GM12878 (cell line): ENCODE measurements around the gene ANGPTL2. TPM values are rescaled to one million over a fixed set of nuclear protein-coding genes. Genes with fewer than 3 reads are reported as not detected.

ENCODE experiments used
- ATAC-seq: fragments of 200-7000 bp; cut with Tn5 transposase; 3 replicates; pipeline ENCODE4 v1.9.1; 2020; ENCODE audit warnings: mild to moderate bottlenecking, moderate library complexity
- BruUV-seq: library from RNA; stranded (reverse); fragments of 400-500 nt; replicated peaks from 2 replicates; lab custom pipeline; 2021; lab: Mats Ljungman, UMichigan
- CTCF ChIA-PET: fragments of 300-600 bp; sonication (Branson Sonifier 250); formaldehyde crosslinking; extraction: SDS; loops from one replicate; lab custom pipeline; 2021; ENCODE audit warnings: inconsistent platforms; lab: Yijun Ruan, JAX
- POLR2A ChIA-PET: fragments of 350-600 bp; formaldehyde crosslinking; extraction: SDS; loops from one replicate; lab custom pipeline; 2021; ENCODE audit warnings: inconsistent platforms; lab: Charles Lee
- RAD21 ChIA-PET: fragments of 300-600 bp; sonication (Branson Sonifier 250); formaldehyde crosslinking; loops from one replicate; lab custom pipeline; 2023; ENCODE audit warnings: antibody characterized with exemption; ENCODE audit not compliant: unreplicated experiment; lab: Charles Lee
- SMC1A ChIA-PET: fragments of 300-600 bp; sonication (Branson Sonifier 250); formaldehyde crosslinking; loops from one replicate; lab custom pipeline; 2023; ENCODE audit not compliant: unreplicated experiment, uncharacterized antibody; lab: Charles Lee
- DNase-seq: peaks from one replicate; pipeline ENCODE4 v3.0.0-alpha.2; 2011; ENCODE audit warnings: low read depth, low spot score
- FAIRE-seq: peaks from 3 replicates; lab custom pipeline; 2011; peaks lifted over from hg19 to GRCh38; lab: Jason Lieb, UNC
- H2AFZ ChIP-seq: 2 replicates; pipeline ENCODE4 v1.6.0; 2011; ENCODE audit warnings: low read depth, low read length, control low read depth; ENCODE audit not compliant: control insufficient read depth
- H3K27ac ChIP-seq: 2 replicates; pipeline ENCODE4 v1.5.1; 2011; ENCODE audit warnings: control low read depth; ENCODE audit not compliant: control insufficient read depth, insufficient read depth
- H3K27me3 ChIP-seq, 2 experiments: replicated peaks in 1 of 2; 2 replicates each; pipeline versions ENCODE4 v1.6.0 to v1.6.1; 2011; ENCODE audit warnings: low read length in 1 of 2; ENCODE audit not compliant: control insufficient read depth in 2 of 2, insufficient read depth in 2 of 2
- H3K36me3 ChIP-seq, 2 experiments: 2 replicates each; pipeline ENCODE4 v1.5.1; 2011; ENCODE audit warnings: low read length in 1 of 2; ENCODE audit not compliant: control insufficient read depth in 2 of 2, insufficient read depth in 2 of 2
- H3K4me1 ChIP-seq: 2 replicates; pipeline ENCODE4 v1.6.1; 2011; ENCODE audit warnings: mild to moderate bottlenecking, low read length, moderate library complexity, mixed read lengths; ENCODE audit not compliant: control insufficient read depth, insufficient read depth
- H3K4me2 ChIP-seq: 2 replicates; pipeline ENCODE4 v1.6.0; 2011; ENCODE audit warnings: control low read depth; ENCODE audit not compliant: control insufficient read depth, insufficient read depth
- H3K4me3 ChIP-seq: fragments of 200-600 bp; sonication (generic); 2 replicates; pipeline ENCODE4 v1.5.1; 2016
- H3K79me2 ChIP-seq: 2 replicates; pipeline ENCODE4 v1.6.0; 2011; ENCODE audit warnings: low read length; ENCODE audit not compliant: control insufficient read depth, insufficient read depth
- H3K9ac ChIP-seq: 2 replicates; pipeline ENCODE4 v1.8.0; 2011; ENCODE audit warnings: low read length, control low read depth, mixed read lengths; ENCODE audit not compliant: control insufficient read depth, insufficient read depth
- H3K9me3 ChIP-seq: replicated peaks from 3 replicates; pipeline ENCODE4 v1.5.1; 2011; ENCODE audit warnings: mild to moderate bottlenecking, low read length; ENCODE audit not compliant: control insufficient read depth, insufficient read depth
- H4K20me1 ChIP-seq: 2 replicates; pipeline ENCODE4 v1.6.0; 2011; ENCODE audit not compliant: control insufficient read depth, insufficient read depth
- ATF2 ChIP-seq: IDR thresholded peaks from 2 replicates; pipeline ENCODE4 v1.6.1; 2012; ENCODE audit warnings: low read length, inconsistent platforms
- BHLHE40 ChIP-seq, 2 experiments: fragments of 450-650 bp in 1 of 2; IDR thresholded peaks; 2 replicates each; pipeline ENCODE4 v1.6.1; 2011 to 2017; ENCODE audit warnings: low read depth in 2 of 2, borderline replicate concordance in 1 of 2, improper control_type of control experiment in 1 of 2, low read length in 1 of 2, mild to moderate bottlenecking in 1 of 2
- CHD4 ChIP-seq: fragments of 200-600 bp; sonication (generic); IDR thresholded peaks from 2 replicates; pipeline ENCODE4 v1.6.1; 2016; ENCODE audit warnings: mild to moderate bottlenecking
- GABPA ChIP-seq: IDR thresholded peaks from 2 replicates; pipeline ENCODE4 v1.6.1; 2014; ENCODE audit warnings: antibody characterized with exemption, low read depth, mild to moderate bottlenecking, inconsistent platforms
- GATAD2B ChIP-seq: fragments of 450-650 bp; conservative IDR thresholded peaks from 2 replicates; pipeline ENCODE4 v1.6.1; 2017; ENCODE audit warnings: low read depth, mild to moderate bottlenecking, moderate library complexity
- NR2C2 ChIP-seq: IDR thresholded peaks from 2 replicates; pipeline ENCODE4 v1.6.1; 2011; ENCODE audit warnings: borderline replicate concordance, low read depth; ENCODE audit not compliant: control insufficient read depth, insufficient read length
- RB1 ChIP-seq: fragments of 450-650 bp; formaldehyde crosslinking; IDR thresholded peaks from 2 replicates; pipeline ENCODE4 v1.6.1; 2017; ENCODE audit warnings: mild to moderate bottlenecking, borderline replicate concordance
- SMAD1 ChIP-seq: fragments of 450-650 bp; IDR thresholded peaks from 2 replicates; pipeline ENCODE4 v1.6.1; 2018; ENCODE audit warnings: mild to moderate bottlenecking, low read depth; ENCODE audit not compliant: partially characterized antibody
- YBX1 ChIP-seq: fragments of 450-650 bp; IDR thresholded peaks from 2 replicates; pipeline ENCODE4 v1.6.1; 2016; ENCODE audit warnings: antibody characterized with exemption
- ZBTB33 ChIP-seq: fragments of 450-650 bp; IDR thresholded peaks from 2 replicates; pipeline ENCODE4 v1.6.1; 2017; ENCODE audit warnings: mild to moderate bottlenecking
- ZNF274 ChIP-seq: IDR thresholded peaks from one replicate; pipeline ENCODE4 v1.8.0; 2011; ENCODE audit not compliant: insufficient read length, insufficient read depth
- WGBS: methylation state at CpG from one replicate; pipeline ENCODE4 v1.1.6; 2016; ENCODE audit warnings: low lambda C conversion rate; ENCODE audit not compliant: insufficient replicate concordance, insufficient coverage; ENCODE audit errors: missing lambda C conversion rate; 5-methylcytosine and 5-hydroxymethylcytosine counted together
- in situ Hi-C: fragments of 300-500 bp; cut with MboI; formaldehyde crosslinking; loops from 9 replicates; pipeline ENCODE4 v1.14.3; 2018; ENCODE audit warnings: mixed read lengths
- intact Hi-C: fragments of 100-400 bp; cut with micrococcal nuclease; formaldehyde crosslinking; loops from one replicate; pipeline ENCODE4 v1.14.2; 2022; ENCODE audit not compliant: unreplicated experiment
- polyA plus RNA-seq, 11 experiments: library from polyadenylated mRNA; depleted of rRNA in 4 of 11; unstranded in 6 of 11; stranded (reverse) in 5 of 11; fragments of >200 nt; fragmentation: Nextera tagmentation in 4 of 11; fragmentation: Illumina TruSeq in 1 of 11; extraction: Ambion mirVana in 4 of 11; extraction: Trizol in 1 of 11; gene quantifications; 1 replicate in 1 of 11; 2 replicates in 10 of 11; pipeline versions ENCODE4 v1.2.1 to v1.2.3, GENCODE V29; 2011 to 2016; ENCODE audit warnings: inconsistent platforms in 2 of 11, missing spikeins in 2 of 11, low read depth in 1 of 11
- total RNA-seq, 4 experiments: library from RNA; depleted of rRNA in 3 of 4; stranded (reverse); fragments of >200 nt in 3 of 4; fragmentation: Illumina TruSeq in 1 of 4; extraction: Trizol in 1 of 4; gene quantifications; 2 replicates each; pipeline versions ENCODE4 v1.2.1 to v1.2.3, GENCODE V29; 2013 to 2021
- TF ChIP-seq, protein P1 (sequence below): fragments of 450-650 bp; formaldehyde crosslinking; IDR thresholded peaks from 2 replicates; pipeline ENCODE4 v1.5.0; 2022; ENCODE audit warnings: mild to moderate bottlenecking, missing genetic modification characterization

The ANGPTL2 gene
- total and polyA plus RNA-seq, 10 of the 15 experiments (the other 5 are each of a cell fraction or from before 2014, with no cell fraction given): 0.13 to 2.6 (median 0.82) TPM; not detected in 1

DNA sequence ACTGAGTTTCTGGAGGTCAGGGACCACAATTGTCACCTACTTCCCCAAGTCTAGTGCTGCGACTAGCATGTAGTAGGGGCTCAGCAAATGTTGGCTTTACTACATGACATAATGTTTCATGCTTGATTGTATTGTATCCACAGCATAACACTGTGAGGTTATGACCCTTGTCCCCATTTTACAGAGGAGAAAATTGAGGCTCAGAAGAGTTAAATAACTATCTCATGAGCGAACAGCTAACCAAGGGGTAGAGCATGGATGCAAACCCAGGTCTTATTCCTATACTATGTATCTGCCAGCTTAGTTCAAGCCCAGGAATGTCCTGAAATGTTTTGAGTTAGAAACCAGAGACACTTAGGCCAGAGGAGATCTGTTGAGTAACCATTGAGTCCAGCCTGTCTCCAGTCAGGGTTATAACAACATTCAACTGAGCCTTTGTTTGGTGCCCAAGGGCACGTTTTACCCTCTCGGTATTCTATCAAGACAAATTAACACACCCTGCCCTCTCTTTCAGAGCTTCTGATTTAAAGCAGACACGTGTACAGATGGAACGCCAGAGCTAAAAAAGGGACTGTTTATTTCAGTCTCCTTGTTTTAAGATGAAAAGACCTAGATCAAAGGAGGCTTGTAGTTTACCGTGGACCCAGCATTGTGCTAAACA, 16.5 kb downstream of the ANGPTL2 start:
- Histone ChIP-seq H3K27ac (no peak overlapping the region), H3K36me3 (no peaks in the 10 kb centered on the region; a peak in 1 of 4 replicates), H3K4me3 (no peak overlapping the region), H3K4me2 (no peak overlapping the region), H3K27me3 (no peaks in the 10 kb centered on the region), H3K9ac (no peak overlapping the region), H4K20me1 (no peaks in the 10 kb centered on the region), H3K79me2 (no peaks in the 10 kb centered on the region), H3K9me3 (no peaks in the 10 kb centered on the region), H3K4me1 (no peaks in the 10 kb centered on the region), H2AFZ (no peak overlapping the region)
- RAD21 ChIA-PET: no interaction called here
- no TSS peak for BruUV-seq
- TF ChIP-seq ZNF274 (no peak), NR2C2 (no peak), RB1 (no peak), CHD4 (no peak), ATF2 (no peak), GABPA (no peak), YBX1 (no peak), GATAD2B (no peak), SMAD1 (no peak), ZBTB33 (no peak), BHLHE40 (IDR thresholded peaks at IDR 0.05; ENCODE audit: borderline replicate concordance in 1 of 2, low read depth in 2 of 2, low read length in 1 of 2) (no peak)
- TF ChIP-seq, protein P1, sequence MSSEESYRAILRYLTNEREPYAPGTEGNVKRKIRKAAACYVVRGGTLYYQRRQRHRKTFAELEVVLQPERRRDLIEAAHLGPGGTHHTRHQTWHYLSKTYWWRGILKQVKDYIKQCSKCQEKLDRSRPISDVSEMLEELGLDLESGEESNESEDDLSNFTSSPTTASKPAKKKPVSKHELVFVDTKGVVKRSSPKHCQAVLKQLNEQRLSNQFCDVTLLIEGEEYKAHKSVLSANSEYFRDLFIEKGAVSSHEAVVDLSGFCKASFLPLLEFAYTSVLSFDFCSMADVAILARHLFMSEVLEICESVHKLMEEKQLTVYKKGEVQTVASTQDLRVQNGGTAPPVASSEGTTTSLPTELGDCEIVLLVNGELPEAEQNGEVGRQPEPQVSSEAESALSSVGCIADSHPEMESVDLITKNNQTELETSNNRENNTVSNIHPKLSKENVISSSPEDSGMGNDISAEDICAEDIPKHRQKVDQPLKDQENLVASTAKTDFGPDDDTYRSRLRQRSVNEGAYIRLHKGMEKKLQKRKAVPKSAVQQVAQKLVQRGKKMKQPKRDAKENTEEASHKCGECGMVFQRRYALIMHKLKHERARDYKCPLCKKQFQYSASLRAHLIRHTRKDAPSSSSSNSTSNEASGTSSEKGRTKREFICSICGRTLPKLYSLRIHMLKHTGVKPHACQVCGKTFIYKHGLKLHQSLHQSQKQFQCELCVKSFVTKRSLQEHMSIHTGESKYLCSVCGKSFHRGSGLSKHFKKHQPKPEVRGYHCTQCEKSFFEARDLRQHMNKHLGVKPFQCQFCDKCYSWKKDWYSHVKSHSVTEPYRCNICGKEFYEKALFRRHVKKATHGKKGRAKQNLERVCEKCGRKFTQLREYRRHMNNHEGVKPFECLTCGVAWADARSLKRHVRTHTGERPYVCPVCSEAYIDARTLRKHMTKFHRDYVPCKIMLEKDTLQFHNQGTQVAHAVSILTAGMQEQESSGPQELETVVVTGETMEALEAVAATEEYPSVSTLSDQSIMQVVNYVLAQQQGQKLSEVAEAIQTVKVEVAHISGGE (CRISPR knock-in tag): no peak
- POLR2A ChIA-PET: no interaction called here
- no peak for FAIRE-seq
- ATAC-seq: no peak
- CTCF ChIA-PET: interaction anchor here (0.9 kb wide), 1 partner anchor 13 kb away, joined by 3 read pairs; no protein-coding TSS in a partner anchor
- in situ Hi-C loops: no loop called here
- 81% methylated on average over 7 of the region's 7 CpGs for whole genome bisulfite sequencing
- intact Hi-C loops: no loop called here
- DNase-seq: no peak
- SMC1A ChIA-PET: interaction anchor here (1.5 kb wide), 1 partner anchor 10 kb away, joined by 7 read pairs; no protein-coding TSS in a partner anchor
